ENCODE results near the gene VN1R2.
"Not testable (repeated sequence)": the region's sequence is repeated elsewhere in the genome, so short reads cannot be mapped to it uniquely, and the experiment has no call there.

Gene VN1R2

GRCh38 chr19:53257715-53258342, at the start of gene VN1R2:
TSS of gene VN1R2 (plus strand) at chr19:53258292. CDS start at chr19:53258376, 84 bp downstream.
- DNase-seq, result not testable (repeated sequence)

GRCh38 chr19:53211554-53211953, 46.5 kb upstream of the VN1R2 start:
- not testable (repeated sequence) for DNase-seq

GRCh38 chr19:53212703-53213320, 45.3 kb upstream of the VN1R2 start:
- DNase-seq, result no peak

- not testable (repeated sequence) for DNase-seq
Observed at GRCh38 chr19:53222716-53223115, 35.4 kb upstream of the VN1R2 start.

GRCh38 chr19:53224606-53225005, 33.5 kb upstream of the VN1R2 start:
- no peak for DNase-seq

- DNase-seq, result no peak
Observed at GRCh38 chr19:53237114-53237777, 20.8 kb upstream of the VN1R2 start.

GRCh38 chr19:53246498-53246897, 11.6 kb upstream of the VN1R2 start:
- no peak for DNase-seq

- DNase-seq, result peak; percentile 89
Observed at GRCh38 chr19:53254411-53255341, 3.4 kb upstream of the VN1R2 start, which contains the start of gene ZNF677. TSS of gene ZNF677 (minus strand) at chr19:53254873. CDS start at chr19:53251550, 3,323 bp downstream.

GRCh38 chr19:53267623-53268022, 9.5 kb downstream of the VN1R2 start, which contains the start of gene VN1R4:
TSS of gene VN1R4 (minus strand) at chr19:53267723. CDS start at chr19:53267665, 58 bp downstream.
- DNase-seq, result not testable (repeated sequence)

GRCh38 chr19:53269861-53270260, 11.8 kb downstream of the VN1R2 start:
- not testable (repeated sequence) for DNase-seq

- no peak for DNase-seq
Observed at GRCh38 chr19:53272044-53272443, 14.0 kb downstream of the VN1R2 start.

GRCh38 chr19:53275480-53275879, 17.4 kb downstream of the VN1R2 start:
- DNase-seq, result no peak

- DNase-seq, result not testable (repeated sequence)
Observed at GRCh38 chr19:53281947-53282346, 23.9 kb downstream of the VN1R2 start.

- no peak for DNase-seq
Observed at GRCh38 chr19:53285087-53285486, 27.0 kb downstream of the VN1R2 start.

- DNase-seq, result no peak
Observed at GRCh38 chr19:53290758-53291549, 32.9 kb downstream of the VN1R2 start.

GRCh38 chr19:53294786-53295441, 36.8 kb downstream of the VN1R2 start:
- DNase-seq, result no peak

GRCh38 chr19:53301341-53301740, 43.2 kb downstream of the VN1R2 start:
- DNase-seq, result not testable (repeated sequence)

GRCh38 chr19:53308339-53308811, 50.3 kb downstream of the VN1R2 start:
- DNase-seq, result no peak
